ENCODE measurements around the gene TMEM119.

- TF ChIP-seq CTCF (IDR thresholded peaks at IDR 0.05), result no peak
- TF ChIP-seq ZFX (IDR thresholded peaks at IDR 0.05; ENCODE audit: borderline replicate concordance), result no peak
Measured at GRCh38 chr12:108615918-108616317, 18.0 kb upstream of the TMEM119 start.
